ENCODE data around the gene TTLL5. TPM values are rescaled to one million over a fixed set of nuclear protein-coding genes. Genes with fewer than 3 reads are reported as not detected.
A peak's percentile ranks its signal among the peaks of the same experiment; 100 is the strongest.

TTLL5 gene
- total RNA-seq, 1 experiment from 2014 or later = 15.3 TPM

GRCh38 chr14:75985618-75986438 is 324.8 kb downstream of the TTLL5 start, which contains the start of gene IFT43:
Gene IFT43 (plus strand): TSS chr14:75985763. CDS start chr14:75985787, 24 bp downstream.
- Histone ChIP-seq H3K9me3 (replicated peaks) (no peaks in the 10 kb centered on the region), H3K27ac (peak within 1 kb of the TSS; percentile 36), H3K27me3 (replicated peaks) (peaks cover 11% of the 10 kb centered on the region), H3K36me3 (no peaks in the 10 kb centered on the region), H3K4me1 (replicated peaks) (peaks cover 13% of the 10 kb centered on the region), H3K4me3 (peak within 1 kb of the TSS; percentile 80)
- peak; percentile 66 to 83 for DNase-seq (ENCODE audit: low read depth in 1 of 2, low spot score in 2 of 2)

- H3K4me3 ChIP-seq = peak overlapping the region; percentile 80
- no peaks in the 10 kb centered on the region for H3K36me3 ChIP-seq
- H3K27ac ChIP-seq = no peak overlapping the region
- no peak for DNase-seq (ENCODE audit: low read depth in 1 of 2, low spot score in 2 of 2)
- H3K9me3 ChIP-seq (replicated peaks) = no peaks in the 10 kb centered on the region
- peaks cover 9% of the 10 kb centered on the region for H3K27me3 ChIP-seq (replicated peaks)
- H3K4me1 ChIP-seq (replicated peaks) = peaks cover 12% of the 10 kb centered on the region
These were observed 325.4 kb downstream of the TTLL5 start for GRCh38 chr14:75986439-75986765.

- no peak overlapping the region for H3K27ac ChIP-seq
These were observed 326.3 kb downstream of the TTLL5 start for GRCh38 chr14:75987201-75987970.

GRCh38 chr14:75989134-75989533 is 328.1 kb downstream of the TTLL5 start:
- no peak overlapping the region for H3K27ac ChIP-seq

More at GRCh38 chr14:75987201-75987970, 326.3 kb downstream of the TTLL5 start:
- Histone ChIP-seq H3K36me3 (no peaks in the 10 kb centered on the region), H3K4me1 (replicated peaks) (peaks cover 9% of the 10 kb centered on the region; the same call in 1 of the 2 replicates), H3K9me3 (replicated peaks) (no peaks in the 10 kb centered on the region), H3K4me3 (no peak overlapping the region), H3K27me3 (replicated peaks) (peaks cover 9% of the 10 kb centered on the region)
- DNase-seq (ENCODE audit: low read depth in 1 of 2, low spot score in 2 of 2) = no peak

GRCh38 chr14:75990297-75990696 is 329.3 kb downstream of the TTLL5 start:
- Histone ChIP-seq H3K4me3 (no peak overlapping the region), H3K27me3 (replicated peaks) (no peaks in the 10 kb centered on the region), H3K36me3 (no peaks in the 10 kb centered on the region), H3K27ac (no peak overlapping the region), H3K4me1 (replicated peaks) (peaks cover 6% of the 10 kb centered on the region; the same call in 1 of the 2 replicates), H3K9me3 (replicated peaks) (no peaks in the 10 kb centered on the region)
- DNase-seq (ENCODE audit: low read depth in 1 of 2, low spot score in 2 of 2) = no peak

More at GRCh38 chr14:75989134-75989533, 328.1 kb downstream of the TTLL5 start:
- no peak for DNase-seq (ENCODE audit: low read depth in 1 of 2, low spot score in 2 of 2)
- Histone ChIP-seq H3K36me3 (no peaks in the 10 kb centered on the region), H3K4me1 (replicated peaks) (peaks cover 6% of the 10 kb centered on the region; the same call in 1 of the 2 replicates), H3K4me3 (no peak overlapping the region), H3K27me3 (replicated peaks) (peaks cover 3% of the 10 kb centered on the region; the same call in 1 of the 2 replicates), H3K9me3 (replicated peaks) (no peaks in the 10 kb centered on the region)

- H3K36me3 ChIP-seq = no peaks in the 10 kb centered on the region
These were observed 330.7 kb downstream of the TTLL5 start for GRCh38 chr14:75991753-75992152.

GRCh38 chr14:75993567-75994041 is 332.6 kb downstream of the TTLL5 start:
- no peak overlapping the region for H3K27ac ChIP-seq
- DNase-seq (ENCODE audit: low read depth in 1 of 2, low spot score in 2 of 2) = no peak
- no peaks in the 10 kb centered on the region for H3K27me3 ChIP-seq (replicated peaks)
- H3K36me3 ChIP-seq = no peaks in the 10 kb centered on the region
- no peaks in the 10 kb centered on the region for H3K9me3 ChIP-seq (replicated peaks)
- no peaks in the 10 kb centered on the region for H3K4me1 ChIP-seq (replicated peaks)
- no peak overlapping the region for H3K4me3 ChIP-seq

More at GRCh38 chr14:75991753-75992152, 330.7 kb downstream of the TTLL5 start:
- H3K4me1 ChIP-seq (replicated peaks) = no peaks in the 10 kb centered on the region
- H3K4me3 ChIP-seq = no peak overlapping the region
- DNase-seq (ENCODE audit: low read depth in 1 of 2, low spot score in 2 of 2) = no peak
- H3K27me3 ChIP-seq (replicated peaks) = no peaks in the 10 kb centered on the region
- no peak overlapping the region for H3K27ac ChIP-seq
- no peaks in the 10 kb centered on the region for H3K9me3 ChIP-seq (replicated peaks)

- Histone ChIP-seq H3K36me3 (no peaks in the 10 kb centered on the region), H3K4me1 (replicated peaks) (no peaks in the 10 kb centered on the region), H3K9me3 (replicated peaks) (no peaks in the 10 kb centered on the region), H3K4me3 (no peak overlapping the region), H3K27me3 (replicated peaks) (no peaks in the 10 kb centered on the region), H3K27ac (no peak overlapping the region)
- no peak for DNase-seq (ENCODE audit: low read depth in 1 of 2, low spot score in 2 of 2)
These were observed 334.5 kb downstream of the TTLL5 start for GRCh38 chr14:75995372-75996041.

GRCh38 chr14:75996488-75996887 is 335.4 kb downstream of the TTLL5 start:
- Histone ChIP-seq H3K4me3 (no peak overlapping the region), H3K27ac (no peak overlapping the region), H3K36me3 (no peaks in the 10 kb centered on the region), H3K9me3 (replicated peaks) (no peaks in the 10 kb centered on the region), H3K4me1 (replicated peaks) (no peaks in the 10 kb centered on the region), H3K27me3 (replicated peaks) (no peaks in the 10 kb centered on the region)
- DNase-seq (ENCODE audit: low read depth in 1 of 2, low spot score in 2 of 2) = no peak

GRCh38 chr14:75999511-76000190 is 338.6 kb downstream of the TTLL5 start:
- H3K36me3 ChIP-seq = no peaks in the 10 kb centered on the region
- DNase-seq (ENCODE audit: low read depth in 1 of 2, low spot score in 2 of 2) = no peak
- H3K27me3 ChIP-seq (replicated peaks) = no peaks in the 10 kb centered on the region
- no peaks in the 10 kb centered on the region for H3K4me1 ChIP-seq (replicated peaks)
- H3K4me3 ChIP-seq = no peak overlapping the region
- no peaks in the 10 kb centered on the region for H3K9me3 ChIP-seq (replicated peaks)
- no peak overlapping the region for H3K27ac ChIP-seq

GRCh38 chr14:76002383-76002782 is 341.3 kb downstream of the TTLL5 start:
- no peaks in the 10 kb centered on the region for H3K27me3 ChIP-seq (replicated peaks)
- no peak overlapping the region for H3K27ac ChIP-seq
- no peaks in the 10 kb centered on the region for H3K4me1 ChIP-seq (replicated peaks)
- no peak overlapping the region for H3K4me3 ChIP-seq
- no peak for DNase-seq (ENCODE audit: low read depth in 1 of 2, low spot score in 2 of 2)
- no peaks in the 10 kb centered on the region for H3K36me3 ChIP-seq
- H3K9me3 ChIP-seq (replicated peaks) = no peaks in the 10 kb centered on the region

Measured in SJSA1 (cell line).